Keratinocyte (primary cell): ENCODE measurements around the gene TMEM19. TPM values are rescaled to one million over a fixed set of nuclear protein-coding genes. Genes with fewer than 3 reads are reported as not detected.

Experiments used
- DNase-seq: peaks from one replicate; pipeline ENCODE4 v3.0.0-alpha.2; 2011; ENCODE audit warnings: low read depth, missing footprints, low spot score
- FAIRE-seq: peaks from 2 replicates; lab custom pipeline; 2011; peaks lifted over from hg19 to GRCh38; lab: Jason Lieb, UNC
- H2AFZ ChIP-seq: 2 replicates; pipeline ENCODE4 v1.6.0; 2012; ENCODE audit warnings: low read length, control low read depth, inconsistent platforms; ENCODE audit not compliant: control insufficient read depth
- H3K27ac ChIP-seq: 2 replicates; pipeline ENCODE4 v1.5.1; 2011; ENCODE audit warnings: low read length; ENCODE audit not compliant: control insufficient read depth, insufficient read depth
- H3K27me3 ChIP-seq: 3 replicates; pipeline ENCODE4 v1.6.0; 2011; ENCODE audit warnings: low read length; ENCODE audit not compliant: control insufficient read depth, insufficient read depth; ENCODE audit errors: extremely low read depth
- H3K36me3 ChIP-seq, 2 experiments: 2 replicates in 1 of 2; 3 replicates in 1 of 2; pipeline ENCODE4 v1.5.1; 2011; ENCODE audit warnings: low read length in 2 of 2, mild to moderate bottlenecking in 1 of 2; ENCODE audit not compliant: control insufficient read depth in 2 of 2, insufficient read depth in 2 of 2; ENCODE audit errors: extremely low read depth in 1 of 2
- H3K4me1 ChIP-seq: 3 replicates; pipeline ENCODE4 v1.5.1; 2011; ENCODE audit warnings: low read length; ENCODE audit not compliant: control insufficient read depth, insufficient read depth; ENCODE audit errors: extremely low read depth
- H3K4me2 ChIP-seq: 3 replicates; pipeline ENCODE4 v1.6.0; 2011; ENCODE audit warnings: low read depth, low read length; ENCODE audit not compliant: control insufficient read depth, insufficient read depth; ENCODE audit errors: extremely low read depth
- H3K4me3 ChIP-seq, 3 experiments: fragments of 200-600 bp in 1 of 3; sonication (generic) in 1 of 3; 2 replicates in 2 of 3; 3 replicates in 1 of 3; pipeline ENCODE4 v1.5.1; 2011 to 2016; ENCODE audit warnings: low read length in 3 of 3, mild to moderate bottlenecking in 3 of 3, control low read depth in 2 of 3, inconsistent platforms in 1 of 3, low read depth in 1 of 3, mixed read lengths in 1 of 3, mixed run types in 1 of 3, moderate library complexity in 1 of 3; ENCODE audit not compliant: control insufficient read depth in 2 of 3, insufficient read depth in 2 of 3; ENCODE audit errors: extremely low read depth in 1 of 3
- H3K79me2 ChIP-seq: 2 replicates; pipeline ENCODE4 v1.6.0; 2012; ENCODE audit warnings: low read length; ENCODE audit not compliant: control insufficient read depth, insufficient read depth
- H3K9ac ChIP-seq: 3 replicates; pipeline ENCODE4 v1.6.0; 2011; ENCODE audit warnings: low read length; ENCODE audit not compliant: control insufficient read depth, insufficient read depth; ENCODE audit errors: extremely low read depth
- H3K9me1 ChIP-seq: 3 replicates; pipeline ENCODE4 v1.6.0; 2011; ENCODE audit warnings: low read length; ENCODE audit not compliant: control insufficient read depth, insufficient read depth; ENCODE audit errors: extremely low read depth
- H3K9me3 ChIP-seq: 2 replicates; pipeline ENCODE4 v1.5.1; 2012; ENCODE audit warnings: low read depth, low read length; ENCODE audit not compliant: control insufficient read depth
- H4K20me1 ChIP-seq: 3 replicates; pipeline ENCODE4 v1.6.0; 2011; ENCODE audit warnings: low read length; ENCODE audit not compliant: control insufficient read depth, insufficient read depth; ENCODE audit errors: extremely low read depth
- EZH2 ChIP-seq: IDR thresholded peaks from one replicate; pipeline ENCODE4 v1.6.1; 2012; ENCODE audit warnings: inconsistent platforms, mild to moderate bottlenecking, low read length, moderate library complexity
- dilution Hi-C: fragments of 300-500 bp; cut with MboI; formaldehyde crosslinking; loops from one replicate; pipeline ENCODE4 v1.7.0; 2020; ENCODE audit warnings: low sequenced_read_pairs; ENCODE audit not compliant: extremely low pct_ligation_motif_present
- polyA plus RNA-seq, 5 experiments: library from polyadenylated mRNA; depleted of rRNA in 3 of 5; stranded (reverse) in 3 of 5; stranded (forward) in 1 of 5; unstranded in 1 of 5; fragments of >200 nt; gene quantifications; 1 replicate in 1 of 5; 2 replicates in 3 of 5; 3 replicates in 1 of 5; pipeline versions ENCODE4 v1.2.1 to v1.2.3, GENCODE V29; 2011 to 2012; ENCODE audit warnings: missing spikeins in 2 of 5, low read depth in 1 of 5, low replicate concordance in 1 of 5
- TF ChIP-seq, protein P1 (sequence below), 3 experiments: IDR thresholded peaks in 1 of 3; conservative IDR thresholded peaks in 1 of 3; optimal IDR thresholded peaks in 1 of 3; 2 replicates in 2 of 3; 3 replicates in 1 of 3; pipeline versions ENCODE3 to v1.5.1; 2011; ENCODE audit warnings: low read length in 3 of 3, mild to moderate bottlenecking in 3 of 3, moderate library complexity in 2 of 3, control low read depth in 1 of 3, inconsistent platforms in 1 of 3; ENCODE audit not compliant: insufficient read depth in 2 of 3; ENCODE audit errors: extremely low read depth in 1 of 3

Gene TMEM19
- polyA plus RNA-seq, 1 donor (not counting 4 experiments of a cell fraction or from before 2014, with no cell fraction given): 38.8 TPM

DNA sequence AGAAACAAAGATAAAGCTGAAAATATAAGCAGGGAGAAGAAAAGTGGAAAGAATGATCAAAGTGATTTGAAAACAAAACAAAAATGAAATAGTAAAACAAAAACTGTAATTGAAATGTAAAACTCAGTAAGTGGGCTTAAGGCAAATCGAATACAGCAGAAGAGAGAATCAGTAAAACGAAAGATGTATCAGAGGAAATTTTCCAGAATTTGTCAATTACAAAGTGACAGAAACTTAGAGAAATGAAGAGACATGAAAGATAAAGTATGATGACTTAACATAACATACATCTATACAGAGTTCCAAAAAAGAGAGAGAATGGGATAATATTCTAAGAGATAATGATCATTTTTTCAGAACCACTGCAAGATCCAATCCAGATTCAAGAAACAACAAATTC is 32.7 kb upstream of the TMEM19 start:
- no peaks in the 10 kb centered on the region for H4K20me1 ChIP-seq

DNA sequence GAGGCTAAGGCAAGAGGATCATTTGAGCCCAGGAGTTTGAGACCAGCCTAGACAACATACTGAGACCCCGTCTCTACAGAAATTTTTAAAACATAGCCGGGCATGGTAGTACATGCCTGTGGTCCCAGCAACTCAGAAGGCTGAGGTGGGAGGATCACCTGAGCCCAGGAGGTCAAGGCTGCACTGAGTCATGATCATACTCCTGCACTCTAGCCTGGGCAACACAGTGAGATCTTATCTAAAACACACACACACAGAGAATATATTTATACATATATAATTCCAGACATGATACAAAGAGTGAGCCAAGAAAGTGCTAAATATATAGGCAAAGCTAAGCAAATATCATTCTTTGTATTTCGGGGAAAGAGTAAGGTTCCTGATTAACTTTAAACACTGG is 31.7 kb upstream of the TMEM19 start:
- FAIRE-seq: no peak
- H3K27me3 ChIP-seq: no peaks in the 10 kb centered on the region
- peaks cover 8 to 17% of the 10 kb centered on the region in 2 experiments for H3K36me3 ChIP-seq
- H3K9me1 ChIP-seq: no peaks in the 10 kb centered on the region
- dilution Hi-C loops: no loop called here
- H2AFZ ChIP-seq: no peak overlapping the region
- H3K27ac ChIP-seq: no peak overlapping the region
- no peak overlapping the region for H3K9ac ChIP-seq
- H4K20me1 ChIP-seq: no peaks in the 10 kb centered on the region
- no peak for DNase-seq
- H3K4me3 ChIP-seq: no peak overlapping the region
- H3K4me2 ChIP-seq: no peak overlapping the region
- TF ChIP-seq, protein P1, sequence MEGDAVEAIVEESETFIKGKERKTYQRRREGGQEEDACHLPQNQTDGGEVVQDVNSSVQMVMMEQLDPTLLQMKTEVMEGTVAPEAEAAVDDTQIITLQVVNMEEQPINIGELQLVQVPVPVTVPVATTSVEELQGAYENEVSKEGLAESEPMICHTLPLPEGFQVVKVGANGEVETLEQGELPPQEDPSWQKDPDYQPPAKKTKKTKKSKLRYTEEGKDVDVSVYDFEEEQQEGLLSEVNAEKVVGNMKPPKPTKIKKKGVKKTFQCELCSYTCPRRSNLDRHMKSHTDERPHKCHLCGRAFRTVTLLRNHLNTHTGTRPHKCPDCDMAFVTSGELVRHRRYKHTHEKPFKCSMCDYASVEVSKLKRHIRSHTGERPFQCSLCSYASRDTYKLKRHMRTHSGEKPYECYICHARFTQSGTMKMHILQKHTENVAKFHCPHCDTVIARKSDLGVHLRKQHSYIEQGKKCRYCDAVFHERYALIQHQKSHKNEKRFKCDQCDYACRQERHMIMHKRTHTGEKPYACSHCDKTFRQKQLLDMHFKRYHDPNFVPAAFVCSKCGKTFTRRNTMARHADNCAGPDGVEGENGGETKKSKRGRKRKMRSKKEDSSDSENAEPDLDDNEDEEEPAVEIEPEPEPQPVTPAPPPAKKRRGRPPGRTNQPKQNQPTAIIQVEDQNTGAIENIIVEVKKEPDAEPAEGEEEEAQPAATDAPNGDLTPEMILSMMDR (optimal IDR thresholded peaks at IDR 0.05 in 1 of 3, IDR thresholded peaks at IDR 0.05 in 1 of 3, conservative IDR thresholded peaks at IDR 0.05 in 1 of 3; ENCODE audit: extremely low read depth in 1 of 3, insufficient read depth in 2 of 3, low read length in 3 of 3): no peak
- TF ChIP-seq EZH2: no peak
- H3K4me1 ChIP-seq: peaks cover 2% of the 10 kb centered on the region
- H3K9me3 ChIP-seq: no peaks in the 10 kb centered on the region
- H3K79me2 ChIP-seq: peaks cover 91% of the 10 kb centered on the region

More for the DNA sequence above, 32.7 kb upstream of the TMEM19 start:
- Histone ChIP-seq H3K27ac (no peak overlapping the region), H3K79me2 (peaks cover 90% of the 10 kb centered on the region), H3K9ac (no peak overlapping the region), H3K9me1 (no peaks in the 10 kb centered on the region), H3K4me2 (no peak overlapping the region), H2AFZ (no peak overlapping the region), H3K27me3 (no peaks in the 10 kb centered on the region), H3K4me1 (peaks cover 2% of the 10 kb centered on the region), H3K36me3 (peaks cover 9 to 19% of the 10 kb centered on the region in 2 experiments), H3K9me3 (no peaks in the 10 kb centered on the region), H3K4me3 (no peak overlapping the region)
- no peak for FAIRE-seq
- TF ChIP-seq, protein P1 (optimal IDR thresholded peaks at IDR 0.05 in 1 of 3, IDR thresholded peaks at IDR 0.05 in 1 of 3, conservative IDR thresholded peaks at IDR 0.05 in 1 of 3; ENCODE audit: extremely low read depth in 1 of 3, insufficient read depth in 2 of 3, low read length in 3 of 3): no peak
- no peak for TF ChIP-seq EZH2
- dilution Hi-C loops: no loop called here
- DNase-seq: no peak
